Measurements from ENCODE around the gene PCID2.

DNA sequence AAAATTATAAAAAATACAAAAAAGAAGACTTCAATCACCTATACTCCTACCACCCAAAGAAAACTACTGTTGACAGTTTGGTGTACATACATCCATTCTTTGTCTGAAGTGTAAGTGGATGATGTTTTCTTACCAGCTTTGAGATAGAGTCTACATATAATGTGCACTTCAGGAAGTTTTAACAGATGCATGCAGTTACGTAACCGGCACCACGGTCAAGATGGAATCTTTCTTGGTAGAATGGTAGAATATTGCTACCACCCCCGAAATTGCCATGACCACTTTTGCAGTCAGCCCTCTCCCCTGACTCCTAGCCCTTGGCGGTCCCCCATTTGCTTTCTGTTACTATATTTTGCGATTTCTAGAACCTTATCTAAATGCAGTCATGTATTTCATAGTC, 2.4 kb upstream of the PCID2 start:
- TF ChIP-seq, protein P1, sequence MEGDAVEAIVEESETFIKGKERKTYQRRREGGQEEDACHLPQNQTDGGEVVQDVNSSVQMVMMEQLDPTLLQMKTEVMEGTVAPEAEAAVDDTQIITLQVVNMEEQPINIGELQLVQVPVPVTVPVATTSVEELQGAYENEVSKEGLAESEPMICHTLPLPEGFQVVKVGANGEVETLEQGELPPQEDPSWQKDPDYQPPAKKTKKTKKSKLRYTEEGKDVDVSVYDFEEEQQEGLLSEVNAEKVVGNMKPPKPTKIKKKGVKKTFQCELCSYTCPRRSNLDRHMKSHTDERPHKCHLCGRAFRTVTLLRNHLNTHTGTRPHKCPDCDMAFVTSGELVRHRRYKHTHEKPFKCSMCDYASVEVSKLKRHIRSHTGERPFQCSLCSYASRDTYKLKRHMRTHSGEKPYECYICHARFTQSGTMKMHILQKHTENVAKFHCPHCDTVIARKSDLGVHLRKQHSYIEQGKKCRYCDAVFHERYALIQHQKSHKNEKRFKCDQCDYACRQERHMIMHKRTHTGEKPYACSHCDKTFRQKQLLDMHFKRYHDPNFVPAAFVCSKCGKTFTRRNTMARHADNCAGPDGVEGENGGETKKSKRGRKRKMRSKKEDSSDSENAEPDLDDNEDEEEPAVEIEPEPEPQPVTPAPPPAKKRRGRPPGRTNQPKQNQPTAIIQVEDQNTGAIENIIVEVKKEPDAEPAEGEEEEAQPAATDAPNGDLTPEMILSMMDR (IDR thresholded peaks at IDR 0.05; ENCODE audit: low read length), result no peak
- no peak for TF ChIP-seq EZH2 (IDR thresholded peaks at IDR 0.05; ENCODE audit: borderline replicate concordance, low read length)

Measured in OCI-LY1 (cell line).